ENCODE measurements around the gene LDHA. TPM values are rescaled to one million over a fixed set of nuclear protein-coding genes. Genes with fewer than 3 reads are reported as not detected.

The LDHA gene
- total and polyA plus RNA-seq, 2 of the 13 experiments (the other 11 are each of a cell fraction or from before 2014, with no cell fraction given), result 805 to 1,547 TPM

DNA sequence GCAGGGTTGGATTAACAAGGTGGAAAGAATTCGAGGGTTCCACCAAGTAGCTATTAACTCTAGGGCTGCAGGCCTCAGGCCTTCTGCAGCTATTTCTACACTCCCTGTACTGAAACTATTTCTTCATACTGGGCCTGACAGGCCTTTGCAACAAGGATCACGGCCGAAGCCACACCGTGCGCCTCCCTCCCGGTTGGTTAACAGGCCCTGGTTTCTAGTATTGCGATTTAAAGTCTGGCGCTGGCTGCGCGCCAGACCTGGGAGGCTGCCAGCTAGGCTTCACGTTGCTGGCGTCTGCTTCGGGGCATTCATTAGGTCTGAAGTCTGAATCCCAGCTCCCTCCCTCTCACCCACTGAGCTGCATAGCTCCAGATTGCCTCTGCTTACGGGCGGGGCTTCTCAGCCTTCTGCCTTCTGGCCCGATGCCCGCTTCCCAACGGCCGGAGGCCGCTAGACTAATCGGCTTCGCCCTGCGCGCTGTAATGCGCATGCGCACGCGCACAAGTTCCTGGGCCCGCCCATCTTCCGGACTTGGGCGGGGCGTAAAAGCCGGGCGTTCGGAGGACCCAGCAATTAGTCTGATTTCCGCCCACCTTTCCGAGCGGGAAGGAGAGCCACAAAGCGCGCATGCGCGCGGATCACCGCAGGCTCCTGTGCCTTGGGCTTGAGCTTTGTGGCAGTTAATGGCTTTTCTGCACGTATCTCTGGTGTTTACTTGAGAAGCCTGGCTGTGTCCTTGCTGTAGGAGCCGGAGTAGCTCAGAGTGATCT lies 1.6 kb downstream of the LDHA start (continued):
- TF ChIP-seq, protein P1, sequence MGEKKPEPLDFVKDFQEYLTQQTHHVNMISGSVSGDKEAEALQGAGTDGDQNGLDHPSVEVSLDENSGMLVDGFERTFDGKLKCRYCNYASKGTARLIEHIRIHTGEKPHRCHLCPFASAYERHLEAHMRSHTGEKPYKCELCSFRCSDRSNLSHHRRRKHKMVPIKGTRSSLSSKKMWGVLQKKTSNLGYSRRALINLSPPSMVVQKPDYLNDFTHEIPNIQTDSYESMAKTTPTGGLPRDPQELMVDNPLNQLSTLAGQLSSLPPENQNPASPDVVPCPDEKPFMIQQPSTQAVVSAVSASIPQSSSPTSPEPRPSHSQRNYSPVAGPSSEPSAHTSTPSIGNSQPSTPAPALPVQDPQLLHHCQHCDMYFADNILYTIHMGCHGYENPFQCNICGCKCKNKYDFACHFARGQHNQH (CRISPR knock-in tag; IDR thresholded peaks at IDR 0.05), result peak; percentile 84
- no peak for TF ChIP-seq ZNF569 (CRISPR knock-in tag; IDR thresholded peaks at IDR 0.05; ENCODE audit: borderline replicate concordance)
- TF ChIP-seq ARNT2 (CRISPR knock-in tag; IDR thresholded peaks at IDR 0.05; ENCODE audit: low read depth), result no peak
- TF ChIP-seq, protein P2, sequence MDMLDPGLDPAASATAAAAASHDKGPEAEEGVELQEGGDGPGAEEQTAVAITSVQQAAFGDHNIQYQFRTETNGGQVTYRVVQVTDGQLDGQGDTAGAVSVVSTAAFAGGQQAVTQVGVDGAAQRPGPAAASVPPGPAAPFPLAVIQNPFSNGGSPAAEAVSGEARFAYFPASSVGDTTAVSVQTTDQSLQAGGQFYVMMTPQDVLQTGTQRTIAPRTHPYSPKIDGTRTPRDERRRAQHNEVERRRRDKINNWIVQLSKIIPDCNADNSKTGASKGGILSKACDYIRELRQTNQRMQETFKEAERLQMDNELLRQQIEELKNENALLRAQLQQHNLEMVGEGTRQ (IDR thresholded peaks at IDR 0.05; ENCODE audit: low read depth, low read length), result no peak
- TF ChIP-seq, protein P2 (CRISPR knock-in tag; IDR thresholded peaks at IDR 0.05; ENCODE audit: borderline replicate concordance), result no peak
- peak; percentile 73; the same call in 1 of the 2 replicates for TF ChIP-seq NFIC (IDR thresholded peaks at IDR 0.05; ENCODE audit: low read length)
- TF ChIP-seq, protein P3, sequence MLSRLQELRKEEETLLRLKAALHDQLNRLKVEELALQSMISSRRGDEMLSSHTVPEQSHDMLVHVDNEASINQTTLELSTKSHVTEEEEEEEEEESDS (CRISPR knock-in tag; IDR thresholded peaks at IDR 0.05; ENCODE audit: borderline replicate concordance), result 0 out of 2 replicates have a peak, but pooled peaks have one; percentile 55
- TF ChIP-seq, protein P4, sequence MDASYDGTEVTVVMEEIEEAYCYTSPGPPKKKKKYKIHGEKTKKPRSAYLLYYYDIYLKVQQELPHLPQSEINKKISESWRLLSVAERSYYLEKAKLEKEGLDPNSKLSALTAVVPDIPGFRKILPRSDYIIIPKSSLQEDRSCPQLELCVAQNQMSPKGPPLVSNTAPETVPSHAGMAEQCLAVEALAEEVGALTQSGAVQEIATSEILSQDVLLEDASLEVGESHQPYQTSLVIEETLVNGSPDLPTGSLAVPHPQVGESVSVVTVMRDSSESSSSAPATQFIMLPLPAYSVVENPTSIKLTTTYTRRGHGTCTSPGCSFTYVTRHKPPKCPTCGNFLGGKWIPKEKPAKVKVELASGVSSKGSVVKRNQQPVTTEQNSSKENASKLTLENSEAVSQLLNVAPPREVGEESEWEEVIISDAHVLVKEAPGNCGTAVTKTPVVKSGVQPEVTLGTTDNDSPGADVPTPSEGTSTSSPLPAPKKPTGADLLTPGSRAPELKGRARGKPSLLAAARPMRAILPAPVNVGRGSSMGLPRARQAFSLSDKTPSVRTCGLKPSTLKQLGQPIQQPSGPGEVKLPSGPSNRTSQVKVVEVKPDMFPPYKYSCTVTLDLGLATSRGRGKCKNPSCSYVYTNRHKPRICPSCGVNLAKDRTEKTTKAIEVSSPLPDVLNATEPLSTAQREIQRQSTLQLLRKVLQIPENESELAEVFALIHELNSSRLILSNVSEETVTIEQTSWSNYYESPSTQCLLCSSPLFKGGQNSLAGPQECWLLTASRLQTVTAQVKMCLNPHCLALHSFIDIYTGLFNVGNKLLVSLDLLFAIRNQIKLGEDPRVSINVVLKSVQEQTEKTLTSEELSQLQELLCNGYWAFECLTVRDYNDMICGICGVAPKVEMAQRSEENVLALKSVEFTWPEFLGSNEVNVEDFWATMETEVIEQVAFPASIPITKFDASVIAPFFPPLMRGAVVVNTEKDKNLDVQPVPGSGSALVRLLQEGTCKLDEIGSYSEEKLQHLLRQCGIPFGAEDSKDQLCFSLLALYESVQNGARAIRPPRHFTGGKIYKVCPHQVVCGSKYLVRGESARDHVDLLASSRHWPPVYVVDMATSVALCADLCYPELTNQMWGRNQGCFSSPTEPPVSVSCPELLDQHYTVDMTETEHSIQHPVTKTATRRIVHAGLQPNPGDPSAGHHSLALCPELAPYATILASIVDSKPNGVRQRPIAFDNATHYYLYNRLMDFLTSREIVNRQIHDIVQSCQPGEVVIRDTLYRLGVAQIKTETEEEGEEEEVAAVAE (CRISPR knock-in tag; IDR thresholded peaks at IDR 0.05; ENCODE audit: borderline replicate concordance), result peak; percentile 20; the same call in 1 of the 2 replicates
- peak; percentile 81 for TF ChIP-seq HNRNPLL (IDR thresholded peaks at IDR 0.05; ENCODE audit: low read depth, low read length, poor library complexity, severe bottlenecking)
- TF ChIP-seq ZBTB3 (CRISPR knock-in tag; IDR thresholded peaks at IDR 0.05; ENCODE audit: borderline replicate concordance, low read depth), result peak; percentile 84; the same call in 1 of the 2 replicates
- TF ChIP-seq, protein P5, sequence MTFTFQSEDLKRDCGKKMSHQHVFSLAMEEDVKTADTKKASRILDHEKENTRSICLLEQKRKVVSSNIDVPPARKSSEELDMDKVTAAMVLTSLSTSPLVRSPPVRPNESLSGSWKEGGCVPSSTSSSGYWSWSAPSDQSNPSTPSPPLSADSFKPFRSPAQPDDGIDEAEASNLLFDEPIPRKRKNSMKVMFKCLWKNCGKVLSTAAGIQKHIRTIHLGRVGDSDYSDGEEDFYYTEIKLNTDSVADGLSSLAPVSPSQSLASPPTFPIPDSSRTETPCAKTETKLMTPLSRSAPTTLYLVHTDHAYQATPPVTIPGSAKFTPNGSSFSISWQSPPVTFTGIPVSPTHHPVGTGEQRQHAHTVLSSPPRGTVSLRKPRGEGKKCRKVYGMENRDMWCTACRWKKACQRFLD (CRISPR knock-in tag; IDR thresholded peaks at IDR 0.05; ENCODE audit: borderline replicate concordance), result peak; percentile 88; the same call in 1 of the 2 replicates
- peak; percentile 52; the same call in 1 of the 2 replicates for TF ChIP-seq ZNF788 (CRISPR knock-in tag; IDR thresholded peaks at IDR 0.05; ENCODE audit: borderline replicate concordance)
- no peak for TF ChIP-seq ADNP (CRISPR knock-in tag; IDR thresholded peaks at IDR 0.05)
- TF ChIP-seq, protein P6, sequence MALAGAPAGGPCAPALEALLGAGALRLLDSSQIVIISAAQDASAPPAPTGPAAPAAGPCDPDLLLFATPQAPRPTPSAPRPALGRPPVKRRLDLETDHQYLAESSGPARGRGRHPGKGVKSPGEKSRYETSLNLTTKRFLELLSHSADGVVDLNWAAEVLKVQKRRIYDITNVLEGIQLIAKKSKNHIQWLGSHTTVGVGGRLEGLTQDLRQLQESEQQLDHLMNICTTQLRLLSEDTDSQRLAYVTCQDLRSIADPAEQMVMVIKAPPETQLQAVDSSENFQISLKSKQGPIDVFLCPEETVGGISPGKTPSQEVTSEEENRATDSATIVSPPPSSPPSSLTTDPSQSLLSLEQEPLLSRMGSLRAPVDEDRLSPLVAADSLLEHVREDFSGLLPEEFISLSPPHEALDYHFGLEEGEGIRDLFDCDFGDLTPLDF (CRISPR knock-in tag; IDR thresholded peaks at IDR 0.05), result peak; percentile 85; the same call in 1 of the 2 replicates
- TF ChIP-seq ARID2 (CRISPR knock-in tag; IDR thresholded peaks at IDR 0.05; ENCODE audit: borderline replicate concordance), result peak; percentile 59; the same call in 1 of the 2 replicates
